Activated T-cell treated with anti-CD3 and anti-CD28 coated beads, Interleukin-2, amount 50 U/mL, for 24 hours (primary cell): Measurements from ENCODE around the gene SEL1L.
"Not testable (repeated sequence)": the region's sequence is repeated elsewhere in the genome, so short reads cannot be mapped to it uniquely, and the experiment has no call there.

Source experiments
- DNase-seq: peaks from one replicate; pipeline ENCODE4 v3.0.0-alpha.2; 2020
- H3K27ac Mint-ChIP-seq: 2 replicates; pipeline ENCODE4 v1.8.0; 2020; ENCODE audit warnings: mild to moderate bottlenecking, mixed read lengths
- H3K27me3 Mint-ChIP-seq: 2 replicates; pipeline ENCODE4 v1.8.0; 2020; ENCODE audit warnings: mixed read lengths
- H3K36me3 Mint-ChIP-seq: 2 replicates; pipeline ENCODE4 v1.8.0; 2020; ENCODE audit warnings: low read depth, mixed read lengths
- H3K4me1 Mint-ChIP-seq: 2 replicates; pipeline ENCODE4 v1.8.0; 2020; ENCODE audit warnings: low read depth, mixed read lengths
- H3K4me3 Mint-ChIP-seq: 2 replicates; pipeline ENCODE4 v1.8.0; 2020; ENCODE audit warnings: mild to moderate bottlenecking, moderate library complexity, mixed read lengths
- H3K9me3 Mint-ChIP-seq: 2 replicates; pipeline ENCODE4 v1.8.0; 2020; ENCODE audit warnings: mixed read lengths

SEL1L gene

GRCh38 chr14:81473456-81474147 is 60.1 kb downstream of the SEL1L start:
- H3K27me3 Mint-ChIP-seq = no peaks in the 10 kb centered on the region
- peaks cover 73% of the 10 kb centered on the region for H3K36me3 Mint-ChIP-seq
- H3K27ac Mint-ChIP-seq = peak overlapping the region; percentile 92
- H3K9me3 Mint-ChIP-seq = no peaks in the 10 kb centered on the region
- H3K4me1 Mint-ChIP-seq = peaks cover 63% of the 10 kb centered on the region
- no peak for DNase-seq
- H3K4me3 Mint-ChIP-seq = peak overlapping the region; percentile 52

DNA sequence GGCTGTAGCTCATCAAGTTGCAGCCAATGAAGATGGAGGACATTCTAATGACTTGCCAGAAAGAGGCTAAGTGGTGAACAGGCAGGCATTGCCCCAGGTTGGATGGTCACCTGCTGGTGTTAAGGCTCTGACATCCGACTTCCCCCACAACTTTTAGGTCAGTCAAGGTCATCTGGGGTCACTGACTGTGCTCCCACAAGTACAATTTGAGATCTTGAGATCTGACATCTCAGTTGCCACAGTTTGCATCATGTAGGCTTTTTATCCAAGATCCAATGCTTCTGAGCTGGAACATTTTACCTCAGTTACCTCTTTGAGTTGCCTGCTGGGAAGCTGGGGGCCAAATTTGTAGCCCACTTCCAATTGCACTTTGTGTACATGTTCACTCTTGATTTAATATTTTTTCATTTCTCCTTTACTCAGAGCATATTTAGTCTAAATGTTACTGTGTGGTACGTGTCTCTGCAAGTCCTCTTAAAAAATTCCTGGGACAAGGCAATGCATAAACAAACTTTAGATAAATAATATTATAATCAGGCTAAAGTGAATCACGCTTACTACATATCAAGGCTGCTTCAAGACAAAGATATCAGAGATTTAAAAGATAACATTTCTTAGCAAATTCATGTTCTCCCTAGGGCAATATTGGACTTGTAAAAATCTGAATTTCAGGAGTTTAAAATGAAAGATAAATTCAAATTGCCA is 61.4 kb downstream of the SEL1L start:
- peak overlapping the region; percentile 40 for H3K27ac Mint-ChIP-seq
- H3K4me1 Mint-ChIP-seq = peaks cover 64% of the 10 kb centered on the region
- DNase-seq = no peak
- H3K9me3 Mint-ChIP-seq = no peaks in the 10 kb centered on the region
- H3K36me3 Mint-ChIP-seq = peaks cover 59% of the 10 kb centered on the region
- H3K4me3 Mint-ChIP-seq = no peak overlapping the region
- H3K27me3 Mint-ChIP-seq = no peaks in the 10 kb centered on the region

DNA sequence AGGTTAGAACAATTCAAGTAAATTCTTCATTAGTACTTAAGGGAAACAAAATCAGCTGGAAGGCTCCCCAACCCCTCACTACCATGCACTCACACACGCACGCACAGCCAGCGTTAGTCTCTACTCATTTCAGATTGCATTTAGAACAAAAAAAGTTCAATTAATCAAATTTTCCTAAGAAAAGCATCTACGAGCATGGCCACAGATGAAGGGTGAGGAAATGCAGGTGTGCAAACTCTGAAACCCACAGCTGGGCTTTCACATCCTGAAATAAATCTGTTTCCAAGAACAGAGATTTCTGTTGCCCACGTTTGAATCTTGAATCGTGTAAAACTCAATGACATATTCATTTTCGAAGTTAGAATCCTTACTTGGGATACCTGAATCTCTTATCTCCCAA is 62.6 kb downstream of the SEL1L start:
- Mint-ChIP-seq H3K36me3 (peaks cover 47% of the 10 kb centered on the region), H3K4me3 (peak overlapping the region; percentile 15), H3K4me1 (peaks cover 63% of the 10 kb centered on the region), H3K27me3 (no peaks in the 10 kb centered on the region), H3K27ac (peak overlapping the region; percentile 93), H3K9me3 (no peaks in the 10 kb centered on the region)
- DNase-seq = no peak

- Mint-ChIP-seq H3K4me3 (peak overlapping the region; percentile 15), H3K36me3 (peaks cover 43% of the 10 kb centered on the region), H3K4me1 (peaks cover 60% of the 10 kb centered on the region), H3K27ac (peak overlapping the region; percentile 93)
- not testable (repeated sequence) for H3K27me3 Mint-ChIP-seq, DNase-seq, H3K9me3 Mint-ChIP-seq
Measured at GRCh38 chr14:81470557-81470826, 63.2 kb downstream of the SEL1L start.

- Mint-ChIP-seq H3K27me3 (no peaks in the 10 kb centered on the region), H3K36me3 (peaks cover 12% of the 10 kb centered on the region), H3K4me1 (peaks cover 38% of the 10 kb centered on the region), H3K9me3 (no peaks in the 10 kb centered on the region), H3K4me3 (no peak overlapping the region), H3K27ac (no peak overlapping the region)
- no peak for DNase-seq
Measured at GRCh38 chr14:81466854-81467253, 66.8 kb downstream of the SEL1L start.

DNA sequence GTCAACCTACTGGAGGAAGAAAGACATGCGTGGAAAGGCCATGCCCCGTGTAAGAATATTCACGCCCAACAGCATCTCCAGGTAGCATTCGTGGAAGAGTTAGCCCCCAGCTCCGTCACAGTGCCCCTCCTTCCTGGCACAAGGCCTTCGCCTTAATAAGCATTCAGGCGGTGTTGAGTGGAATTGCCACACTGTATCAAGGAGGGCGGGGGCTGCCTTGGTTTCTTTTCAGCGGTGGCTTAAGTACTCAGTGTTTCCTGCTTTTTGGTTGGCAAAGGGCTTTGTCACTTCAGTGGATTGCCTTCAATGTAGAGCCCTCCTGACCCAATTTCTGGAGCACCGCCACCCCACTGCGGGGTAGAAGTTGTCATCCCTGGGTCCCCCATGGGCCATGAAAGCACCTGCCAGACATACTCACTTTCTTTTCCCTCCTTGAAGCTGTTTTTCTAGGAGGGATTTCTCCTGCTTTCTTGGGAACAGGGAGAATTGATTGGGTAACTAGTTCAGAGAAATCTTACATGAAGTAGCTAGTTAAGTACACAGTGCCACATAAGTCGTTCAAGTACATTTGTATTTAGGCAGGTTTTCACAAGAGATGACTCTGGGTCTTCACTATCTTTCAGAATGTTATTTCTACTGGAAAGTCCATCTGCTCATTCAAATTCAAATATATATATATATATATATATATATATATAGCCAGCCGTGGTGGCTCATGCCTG is 68.0 kb downstream of the SEL1L start:
- Mint-ChIP-seq H3K27ac (no peak overlapping the region), H3K4me3 (peak overlapping the region; percentile 15), H3K4me1 (peaks cover 26% of the 10 kb centered on the region), H3K27me3 (no peaks in the 10 kb centered on the region), H3K36me3 (peaks cover 5% of the 10 kb centered on the region), H3K9me3 (no peaks in the 10 kb centered on the region)
- no peak for DNase-seq

GRCh38 chr14:81465003-81465392 is 68.7 kb downstream of the SEL1L start:
- DNase-seq, H3K9me3 Mint-ChIP-seq, H3K27me3 Mint-ChIP-seq, H3K36me3 Mint-ChIP-seq: not testable (repeated sequence)
- H3K4me1 Mint-ChIP-seq = peaks cover 19% of the 10 kb centered on the region
- peak overlapping the region; percentile 72 for H3K4me3 Mint-ChIP-seq
- H3K27ac Mint-ChIP-seq = peak overlapping the region; percentile 47

GRCh38 chr14:81464253-81465002 is 69.2 kb downstream of the SEL1L start:
- no peak for DNase-seq
- Mint-ChIP-seq H3K27ac (peak overlapping the region; percentile 47), H3K4me1 (peaks cover 14% of the 10 kb centered on the region), H3K9me3 (no peaks in the 10 kb centered on the region), H3K4me3 (peak overlapping the region; percentile 72), H3K27me3 (no peaks in the 10 kb centered on the region), H3K36me3 (no peaks in the 10 kb centered on the region)

DNA sequence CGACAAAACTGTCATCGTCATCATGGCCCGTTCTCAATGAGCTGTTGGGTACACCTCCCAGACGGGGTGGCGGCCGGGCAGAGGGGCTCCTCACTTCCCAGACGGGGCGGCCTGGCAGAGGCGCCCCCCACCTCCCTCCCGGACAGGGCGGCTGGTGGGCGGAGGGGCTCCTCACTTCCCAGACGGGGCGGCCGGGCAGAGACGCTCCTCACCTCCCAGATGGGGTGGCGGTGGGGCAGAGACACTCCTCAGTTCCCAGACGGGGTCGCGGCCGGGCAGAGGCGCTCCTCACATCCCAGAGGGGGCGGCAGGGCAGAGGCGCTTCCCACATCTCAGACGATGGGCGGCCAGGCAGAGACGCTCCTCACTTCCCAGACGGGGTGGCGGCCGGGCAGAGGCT is 71.3 kb downstream of the SEL1L start:
- not testable (repeated sequence) for H3K27me3 Mint-ChIP-seq, DNase-seq, H3K36me3 Mint-ChIP-seq, H3K4me3 Mint-ChIP-seq, H3K9me3 Mint-ChIP-seq, H3K27ac Mint-ChIP-seq
- H3K4me1 Mint-ChIP-seq = peaks cover 11% of the 10 kb centered on the region

DNA sequence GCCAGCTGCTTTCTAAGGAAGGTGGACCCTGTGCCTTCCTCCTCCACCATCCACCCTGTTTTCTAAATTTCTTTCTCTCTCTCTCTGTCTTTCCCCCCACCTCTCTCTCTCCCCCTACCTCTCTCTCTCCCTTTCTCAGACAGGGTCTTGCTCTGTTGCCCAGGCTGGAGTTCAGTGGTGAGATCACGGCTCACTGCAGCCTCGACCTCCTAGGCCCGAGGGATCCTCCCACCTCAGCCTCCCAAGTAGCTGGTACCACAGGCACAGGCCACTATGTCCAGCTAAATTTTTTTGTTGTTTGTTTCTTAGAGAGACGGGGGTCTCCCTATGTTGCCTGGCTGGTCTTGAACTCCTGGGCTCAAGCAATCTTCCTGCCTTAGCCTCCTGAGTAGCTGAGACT is 73.7 kb downstream of the SEL1L start:
- H3K27me3 Mint-ChIP-seq = no peaks in the 10 kb centered on the region
- peaks cover 13% of the 10 kb centered on the region for H3K4me1 Mint-ChIP-seq

GRCh38 chr14:81458352-81458751 is 75.3 kb downstream of the SEL1L start:
- H3K4me3 Mint-ChIP-seq = no peak overlapping the region
- H3K27ac Mint-ChIP-seq = no peak overlapping the region
- H3K27me3 Mint-ChIP-seq = peaks cover 3% of the 10 kb centered on the region
- no peaks in the 10 kb centered on the region for H3K9me3 Mint-ChIP-seq
- peaks cover 5% of the 10 kb centered on the region for H3K4me1 Mint-ChIP-seq
- no peak for DNase-seq
- H3K36me3 Mint-ChIP-seq = no peaks in the 10 kb centered on the region

More for the DNA sequence above, 73.7 kb downstream of the SEL1L start:
- H3K9me3 Mint-ChIP-seq = no peaks in the 10 kb centered on the region
- no peak overlapping the region for H3K27ac Mint-ChIP-seq
- H3K36me3 Mint-ChIP-seq = no peaks in the 10 kb centered on the region
- no peak for DNase-seq
- no peak overlapping the region for H3K4me3 Mint-ChIP-seq

DNA sequence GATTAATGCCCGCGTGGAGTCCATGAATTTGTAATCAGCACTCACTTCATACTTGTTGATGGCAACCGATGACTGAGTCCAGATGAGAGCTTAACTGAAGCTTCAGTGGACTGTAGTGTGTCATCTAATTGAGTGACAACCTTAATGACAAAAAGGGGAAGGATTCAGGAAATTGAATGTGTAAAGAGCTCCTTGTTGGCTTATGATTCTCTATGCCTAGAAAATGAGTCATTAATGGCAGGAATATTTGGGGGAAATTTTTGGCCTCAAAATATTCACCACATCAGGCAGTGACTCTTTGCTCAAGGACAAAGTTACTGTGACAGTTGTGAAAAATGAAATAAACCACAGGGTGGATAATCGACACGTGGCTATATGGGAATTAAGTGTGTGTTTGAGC is 78.3 kb downstream of the SEL1L start:
- no peak for DNase-seq
- no peaks in the 10 kb centered on the region for H3K9me3 Mint-ChIP-seq
- H3K27ac Mint-ChIP-seq = no peak overlapping the region
- peaks cover 9% of the 10 kb centered on the region for H3K27me3 Mint-ChIP-seq
- H3K4me1 Mint-ChIP-seq = peaks cover 8% of the 10 kb centered on the region
- no peaks in the 10 kb centered on the region for H3K36me3 Mint-ChIP-seq
- no peak overlapping the region for H3K4me3 Mint-ChIP-seq

GRCh38 chr14:81454572-81455218 is 79.0 kb downstream of the SEL1L start:
- H3K27ac Mint-ChIP-seq = no peak overlapping the region
- H3K4me3 Mint-ChIP-seq = no peak overlapping the region
- H3K9me3 Mint-ChIP-seq = no peaks in the 10 kb centered on the region
- peaks cover 8% of the 10 kb centered on the region for H3K4me1 Mint-ChIP-seq
- no peaks in the 10 kb centered on the region for H3K36me3 Mint-ChIP-seq
- no peak for DNase-seq
- peaks cover 14% of the 10 kb centered on the region for H3K27me3 Mint-ChIP-seq

- Mint-ChIP-seq H3K36me3 (no peaks in the 10 kb centered on the region), H3K4me1 (peaks cover 8% of the 10 kb centered on the region), H3K27ac (no peak overlapping the region), H3K4me3 (no peak overlapping the region), H3K27me3 (peaks cover 24% of the 10 kb centered on the region), H3K9me3 (no peaks in the 10 kb centered on the region)
- peak; percentile 58 for DNase-seq
Measured at GRCh38 chr14:81453166-81453766, 80.4 kb downstream of the SEL1L start.
